Mucosa of stomach (tissue), 1 donor: ENCODE results near the gene ACSS1.

Source experiments
- H3K27me3 ChIP-seq: one replicate; pipeline ENCODE4 v1.7.0; 2013; ENCODE audit warnings: mild to moderate bottlenecking, low read length; ENCODE audit not compliant: control insufficient read depth, insufficient read depth
- H3K36me3 ChIP-seq: one replicate; pipeline ENCODE4 v1.7.0; 2013; ENCODE audit warnings: low read length; ENCODE audit not compliant: control insufficient read depth, insufficient read depth
- H3K4me1 ChIP-seq: one replicate; pipeline ENCODE4 v1.7.0; 2013; ENCODE audit warnings: mild to moderate bottlenecking, low read length; ENCODE audit not compliant: control insufficient read depth, insufficient read depth
- H3K4me3 ChIP-seq: one replicate; pipeline ENCODE4 v1.7.0; 2013; ENCODE audit warnings: low read length
- H3K9ac ChIP-seq: one replicate; pipeline ENCODE4 v1.7.0; 2013; ENCODE audit warnings: mild to moderate bottlenecking, low read length, moderate library complexity
- H3K9me3 ChIP-seq: one replicate; pipeline ENCODE4 v1.7.0; 2013; ENCODE audit warnings: mild to moderate bottlenecking, low read length, moderate library complexity; ENCODE audit not compliant: control insufficient read depth
- donor health status: Pancreatic carcinoma.

The ACSS1 gene

DNA sequence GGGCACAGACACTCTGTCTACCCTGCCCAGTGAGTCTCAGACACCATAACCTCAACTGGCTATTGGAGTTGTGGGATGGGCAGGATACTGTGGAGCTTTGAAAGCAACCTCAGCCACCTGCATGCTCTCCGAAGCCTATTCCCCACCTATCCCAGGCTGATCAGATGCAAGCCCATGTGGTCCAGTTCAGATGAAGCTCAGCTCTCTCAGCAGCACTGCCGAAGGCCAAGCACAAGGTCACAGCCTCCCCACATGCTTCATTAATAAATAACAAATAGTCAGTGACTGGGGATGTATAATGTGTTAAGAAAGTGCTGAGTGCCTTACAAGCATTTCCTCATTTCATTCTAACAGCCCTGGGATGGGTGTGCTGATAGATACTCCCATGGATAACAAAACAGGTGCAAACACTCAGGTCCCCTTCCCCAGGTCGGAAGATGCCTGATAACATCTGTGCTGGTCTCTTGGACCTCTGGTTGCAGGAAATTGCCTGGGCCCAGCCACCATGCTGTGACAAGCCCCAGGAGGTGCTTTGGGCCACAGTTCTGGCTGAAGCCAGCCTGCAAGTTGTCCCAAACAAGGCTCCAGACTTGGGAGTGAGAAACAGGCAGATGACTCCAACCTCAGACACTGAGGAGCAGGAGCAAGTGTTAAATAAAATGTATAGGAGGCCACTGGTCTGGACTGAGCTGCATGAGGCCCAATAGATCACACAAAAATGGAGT lies 3.7 kb downstream of the ACSS1 start:
- H3K36me3 ChIP-seq: no peaks in the 10 kb centered on the region
- H3K9ac ChIP-seq: no peak overlapping the region
- H3K4me3 ChIP-seq: no peak overlapping the region
- H3K9me3 ChIP-seq: no peaks in the 10 kb centered on the region
- no peaks in the 10 kb centered on the region for H3K27me3 ChIP-seq
- H3K4me1 ChIP-seq: peaks cover 60% of the 10 kb centered on the region

DNA sequence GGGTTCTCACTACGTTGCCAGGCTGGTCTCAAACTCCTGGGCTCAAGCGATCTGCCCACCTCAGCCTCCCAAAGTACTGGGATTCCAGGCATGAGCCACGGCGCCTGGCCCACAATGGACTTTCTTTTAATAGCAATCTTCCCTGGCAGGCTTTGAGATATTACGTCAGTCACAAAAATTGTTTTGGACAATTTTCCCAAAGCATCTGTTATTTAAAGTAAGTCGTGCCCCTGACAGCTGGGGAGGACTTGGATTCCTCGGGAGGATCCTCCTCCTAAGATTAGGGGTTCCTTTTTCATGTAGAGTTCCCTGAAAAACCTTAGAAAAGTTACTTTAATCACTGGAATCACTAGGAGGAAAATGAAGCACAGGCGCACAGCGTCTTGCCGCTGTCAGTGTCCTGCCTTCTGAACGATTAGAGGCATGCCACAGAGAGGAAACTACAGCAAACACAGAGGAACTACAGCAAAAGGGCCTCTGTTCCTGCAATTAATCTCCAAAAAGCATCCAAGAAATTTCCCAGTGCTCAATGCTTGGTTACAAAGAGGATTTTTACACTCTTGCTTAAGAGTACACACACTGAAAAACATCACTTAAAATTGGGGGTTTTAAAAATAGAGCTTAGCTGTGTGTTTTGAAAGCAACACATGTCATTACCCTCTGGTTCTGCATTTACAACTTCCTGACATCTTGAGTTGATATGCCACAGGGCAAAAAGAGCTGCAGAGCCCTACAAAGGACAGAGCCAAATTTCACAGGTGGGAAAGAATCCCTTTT lies 4.5 kb downstream of the ACSS1 start:
- H3K36me3 ChIP-seq: no peaks in the 10 kb centered on the region
- no peaks in the 10 kb centered on the region for H3K27me3 ChIP-seq
- H3K9ac ChIP-seq: no peak overlapping the region
- no peak overlapping the region for H3K4me3 ChIP-seq
- H3K9me3 ChIP-seq: no peaks in the 10 kb centered on the region
- H3K4me1 ChIP-seq: peaks cover 59% of the 10 kb centered on the region

DNA sequence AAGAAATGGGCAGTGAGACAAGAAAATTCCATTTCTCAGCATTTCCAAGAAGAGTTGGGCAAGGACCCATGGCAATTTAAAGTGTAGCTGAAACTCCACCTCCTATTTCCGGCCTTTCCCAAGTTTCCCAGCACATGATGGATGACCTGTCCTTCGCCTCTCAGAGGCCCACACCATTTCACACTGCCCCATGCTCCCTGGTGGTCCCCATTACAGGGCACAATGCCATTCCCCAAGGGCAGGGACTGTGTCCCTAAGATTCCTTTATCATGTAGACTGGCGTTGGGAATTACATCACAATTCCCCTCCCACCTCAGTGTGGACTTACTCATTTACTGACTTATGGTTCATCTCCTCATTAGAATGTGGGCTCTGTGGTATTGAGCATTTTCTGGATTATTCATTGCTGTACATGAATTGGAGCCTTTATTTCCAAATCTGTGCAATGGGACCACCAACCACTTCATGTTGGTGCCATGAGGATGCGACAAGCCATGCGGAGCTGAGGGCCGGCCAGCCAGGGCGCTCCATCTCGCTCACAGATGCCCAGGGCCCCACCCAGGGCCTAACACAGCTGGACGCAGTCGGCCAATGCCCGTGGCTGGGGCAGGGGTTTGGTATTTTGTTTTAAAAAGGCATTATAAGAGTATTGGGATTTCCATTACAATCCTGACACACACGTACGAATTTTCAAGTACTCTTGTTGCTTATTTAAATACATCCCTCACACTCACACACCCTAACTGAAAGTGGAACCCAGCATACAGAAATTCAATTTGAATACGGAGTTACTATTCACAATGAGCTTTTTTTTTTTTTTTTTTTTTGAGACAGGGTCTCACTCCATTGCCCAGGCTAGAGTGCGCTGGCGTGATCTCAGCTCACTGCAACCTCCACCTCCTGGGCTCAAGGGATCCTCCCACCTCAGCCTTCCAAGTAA lies 5.4 kb downstream of the ACSS1 start:
- Histone ChIP-seq H3K36me3 (no peaks in the 10 kb centered on the region), H3K27me3 (no peaks in the 10 kb centered on the region), H3K9me3 (no peaks in the 10 kb centered on the region), H3K4me1 (peaks cover 66% of the 10 kb centered on the region), H3K9ac (no peak overlapping the region), H3K4me3 (no peak overlapping the region)

DNA sequence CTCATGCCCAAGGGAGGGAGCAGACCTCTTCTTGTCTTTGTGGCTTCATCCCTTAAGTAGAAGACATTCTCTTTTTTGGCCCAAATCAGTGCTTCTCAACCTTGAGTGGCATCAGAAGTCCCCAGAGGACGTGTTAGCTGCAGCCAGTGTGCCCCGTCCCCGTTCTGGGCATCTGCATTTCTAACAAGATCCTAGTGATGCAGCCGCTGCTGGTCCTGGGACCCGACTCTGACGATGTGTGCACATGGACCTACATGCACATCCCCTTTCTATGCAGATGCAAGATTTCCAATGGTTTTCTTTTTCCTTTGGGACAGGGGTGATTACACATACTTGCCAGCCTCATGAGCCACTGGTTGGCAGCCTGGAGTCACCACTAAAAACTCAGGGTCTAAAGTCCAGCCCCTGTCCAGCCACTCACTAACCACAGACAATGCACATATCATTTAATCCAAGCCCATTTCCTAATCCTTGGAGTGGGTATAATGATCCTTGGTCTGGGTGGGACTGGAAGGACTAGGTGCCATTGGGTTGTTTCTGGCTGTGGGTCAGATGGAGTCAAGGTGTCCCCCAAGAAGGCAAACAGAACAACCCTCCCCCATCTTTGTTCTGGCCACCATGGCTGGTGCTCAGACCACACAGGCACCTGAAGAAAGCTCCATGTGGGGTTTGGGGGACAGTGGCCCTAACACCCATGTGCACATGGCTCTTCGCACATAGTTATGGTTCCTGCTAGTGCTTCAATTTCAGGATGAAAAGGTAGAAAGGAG lies 6.4 kb downstream of the ACSS1 start:
- H3K27me3 ChIP-seq: no peaks in the 10 kb centered on the region
- no peak overlapping the region for H3K4me3 ChIP-seq
- H3K9ac ChIP-seq: no peak overlapping the region
- H3K9me3 ChIP-seq: no peaks in the 10 kb centered on the region
- peaks cover 68% of the 10 kb centered on the region for H3K4me1 ChIP-seq
- peaks cover 8% of the 10 kb centered on the region for H3K36me3 ChIP-seq

DNA sequence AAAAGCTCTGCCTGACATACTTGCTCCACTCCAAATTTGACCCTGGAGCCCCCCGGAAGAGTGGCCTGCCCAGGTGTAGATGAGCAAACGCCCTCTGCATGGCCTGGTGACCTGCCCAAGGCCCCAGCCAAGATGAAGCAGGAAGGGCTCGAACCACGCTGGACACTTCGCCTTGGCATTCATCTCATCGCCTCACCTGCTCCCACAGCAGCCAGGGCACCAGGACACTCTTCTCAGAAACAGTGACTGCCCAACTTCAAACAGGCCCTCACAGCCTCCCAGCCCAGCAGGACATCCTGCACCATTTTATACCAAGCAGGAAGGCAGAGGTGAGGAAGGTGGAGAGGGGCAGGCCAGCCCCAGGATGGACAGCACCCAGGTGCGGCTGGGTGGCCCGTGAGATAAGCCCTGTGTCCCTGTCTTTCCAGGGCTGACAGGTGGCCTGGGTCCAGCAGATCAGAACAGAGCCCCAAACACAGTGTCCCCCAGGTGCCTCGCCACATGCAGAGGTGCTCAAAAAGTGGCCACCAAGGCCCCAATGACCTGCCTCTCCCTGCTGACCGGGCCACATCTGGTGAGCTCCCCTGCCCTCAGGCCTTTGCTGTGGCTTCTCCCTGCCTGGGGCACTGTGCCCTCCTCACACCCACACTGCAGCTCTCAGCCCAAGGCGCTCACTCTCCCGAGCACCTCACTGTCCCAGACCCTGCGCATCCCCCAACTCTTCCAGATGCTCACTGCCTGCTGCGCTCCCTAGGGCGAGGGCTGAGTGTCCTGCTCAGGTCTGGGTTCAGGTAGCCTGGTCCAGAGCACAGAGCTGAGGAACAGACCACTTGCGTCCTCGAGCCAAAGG lies 7.2 kb downstream of the ACSS1 start:
- Histone ChIP-seq H3K27me3 (no peaks in the 10 kb centered on the region), H3K36me3 (peaks cover 10% of the 10 kb centered on the region), H3K4me1 (peaks cover 60% of the 10 kb centered on the region), H3K4me3 (no peak overlapping the region), H3K9me3 (no peaks in the 10 kb centered on the region), H3K9ac (no peak overlapping the region)

DNA sequence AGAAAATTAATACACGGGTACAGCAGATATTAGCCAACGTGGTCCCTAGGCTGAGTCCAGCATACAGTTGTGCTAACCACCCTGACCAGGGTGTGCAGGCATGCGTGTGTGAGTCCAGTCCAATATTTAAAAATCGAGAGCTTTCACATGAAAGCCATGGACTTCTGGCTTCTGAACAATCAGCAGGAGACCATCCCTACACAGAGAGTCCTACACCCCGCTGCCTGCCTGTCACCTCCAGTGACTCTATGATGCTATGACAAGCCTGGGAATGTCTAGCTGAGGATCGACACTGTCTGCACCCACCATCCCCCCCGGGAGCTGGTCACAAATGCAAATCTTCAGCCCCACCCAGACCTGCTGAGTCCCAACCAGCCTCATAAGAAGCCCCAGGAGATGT lies 7.9 kb downstream of the ACSS1 start:
- Histone ChIP-seq H3K4me3 (no peak overlapping the region), H3K4me1 (peaks cover 54% of the 10 kb centered on the region), H3K9me3 (no peaks in the 10 kb centered on the region), H3K9ac (no peak overlapping the region), H3K36me3 (peaks cover 15% of the 10 kb centered on the region), H3K27me3 (no peaks in the 10 kb centered on the region)

DNA sequence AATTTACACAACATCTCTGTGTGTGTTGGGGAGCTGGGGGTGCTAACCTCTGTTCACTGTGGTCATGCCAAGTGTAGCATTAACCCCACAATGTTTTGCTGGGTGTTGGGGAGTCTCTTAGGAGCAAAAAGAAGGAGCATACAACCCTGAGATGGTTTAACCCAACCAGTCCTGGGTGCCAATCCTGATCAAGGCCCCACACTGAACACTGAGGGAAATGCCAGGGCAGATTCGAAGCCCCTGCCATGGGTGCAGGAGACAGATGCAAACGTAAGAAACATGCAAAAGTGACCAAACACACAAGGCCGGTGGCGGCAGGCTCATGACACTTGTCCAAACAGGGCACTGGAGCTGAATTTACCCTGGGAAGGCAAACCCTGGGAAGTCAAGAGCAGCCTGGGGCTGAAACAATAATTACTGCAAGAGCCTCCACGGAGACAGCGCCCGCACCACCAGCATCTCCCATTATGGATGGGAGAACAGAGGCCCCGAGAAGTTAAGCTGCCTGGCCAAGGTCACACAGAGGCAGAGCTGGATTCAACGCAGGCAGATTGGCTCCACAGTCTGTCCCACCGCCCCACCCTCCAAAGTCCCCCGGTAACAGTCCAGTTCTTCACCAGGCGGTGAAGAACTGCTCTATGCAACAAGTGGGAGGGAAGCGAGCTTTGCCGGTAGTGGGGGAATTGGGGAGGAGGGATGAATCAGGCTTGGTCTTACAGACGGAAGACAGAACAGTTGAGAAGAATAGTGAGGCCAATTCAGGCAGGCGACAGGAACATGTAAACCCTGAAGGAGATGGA lies 8.5 kb downstream of the ACSS1 start:
- H3K9me3 ChIP-seq: no peaks in the 10 kb centered on the region
- peaks cover 47% of the 10 kb centered on the region for H3K4me1 ChIP-seq
- H3K27me3 ChIP-seq: no peaks in the 10 kb centered on the region
- no peak overlapping the region for H3K4me3 ChIP-seq
- peaks cover 15% of the 10 kb centered on the region for H3K36me3 ChIP-seq
- H3K9ac ChIP-seq: no peak overlapping the region

DNA sequence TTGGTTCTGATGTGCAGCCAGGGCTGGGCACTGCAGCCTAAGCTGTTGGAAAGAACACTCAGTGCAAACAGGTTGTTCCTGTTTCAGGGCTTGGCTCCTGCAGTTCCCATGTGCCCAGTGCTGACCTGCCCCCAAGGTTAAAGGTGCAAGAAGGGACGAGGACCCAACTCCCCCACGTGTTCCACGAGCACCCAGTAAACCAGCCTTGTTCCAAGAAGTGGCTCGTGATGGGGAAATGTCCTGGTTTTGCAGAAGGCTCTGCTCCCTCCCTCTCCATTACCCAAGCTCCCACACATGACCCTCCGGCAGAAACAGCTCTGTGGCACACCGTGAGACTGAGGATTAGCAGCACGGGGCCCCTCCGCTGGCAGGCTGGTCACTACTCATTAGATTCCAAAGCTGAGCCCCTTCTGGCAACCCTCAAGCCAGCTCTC lies 9.4 kb downstream of the ACSS1 start:
- no peak overlapping the region for H3K4me3 ChIP-seq
- no peaks in the 10 kb centered on the region for H3K9me3 ChIP-seq
- peaks cover 38% of the 10 kb centered on the region for H3K4me1 ChIP-seq
- no peaks in the 10 kb centered on the region for H3K27me3 ChIP-seq
- peaks cover 15% of the 10 kb centered on the region for H3K36me3 ChIP-seq
- no peak overlapping the region for H3K9ac ChIP-seq

DNA sequence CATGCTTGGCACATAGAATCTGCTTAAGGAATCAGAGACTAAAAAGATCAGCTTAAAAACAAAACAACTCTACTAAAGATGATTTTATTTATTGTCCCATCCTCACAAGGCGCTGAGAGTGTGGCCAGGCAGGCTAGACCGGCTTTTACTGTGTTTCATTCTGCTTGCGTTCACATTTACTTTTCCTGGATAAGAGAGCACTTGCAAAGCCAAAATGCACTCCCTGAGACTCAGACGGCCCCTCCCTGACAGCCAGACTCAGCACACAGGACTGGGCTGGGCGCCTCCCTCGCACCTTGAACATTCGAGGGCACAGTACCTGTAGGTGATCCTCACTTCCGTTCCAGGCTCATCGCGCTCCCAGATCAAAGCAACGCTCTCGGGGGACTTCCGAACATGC lies 10.2 kb downstream of the ACSS1 start:
- Histone ChIP-seq H3K4me3 (no peak overlapping the region), H3K27me3 (no peaks in the 10 kb centered on the region), H3K36me3 (peaks cover 15% of the 10 kb centered on the region), H3K9ac (no peak overlapping the region), H3K9me3 (no peaks in the 10 kb centered on the region), H3K4me1 (peaks cover 39% of the 10 kb centered on the region)
